ENCODE results near the gene DNAL4.

- TF ChIP-seq, protein P1, sequence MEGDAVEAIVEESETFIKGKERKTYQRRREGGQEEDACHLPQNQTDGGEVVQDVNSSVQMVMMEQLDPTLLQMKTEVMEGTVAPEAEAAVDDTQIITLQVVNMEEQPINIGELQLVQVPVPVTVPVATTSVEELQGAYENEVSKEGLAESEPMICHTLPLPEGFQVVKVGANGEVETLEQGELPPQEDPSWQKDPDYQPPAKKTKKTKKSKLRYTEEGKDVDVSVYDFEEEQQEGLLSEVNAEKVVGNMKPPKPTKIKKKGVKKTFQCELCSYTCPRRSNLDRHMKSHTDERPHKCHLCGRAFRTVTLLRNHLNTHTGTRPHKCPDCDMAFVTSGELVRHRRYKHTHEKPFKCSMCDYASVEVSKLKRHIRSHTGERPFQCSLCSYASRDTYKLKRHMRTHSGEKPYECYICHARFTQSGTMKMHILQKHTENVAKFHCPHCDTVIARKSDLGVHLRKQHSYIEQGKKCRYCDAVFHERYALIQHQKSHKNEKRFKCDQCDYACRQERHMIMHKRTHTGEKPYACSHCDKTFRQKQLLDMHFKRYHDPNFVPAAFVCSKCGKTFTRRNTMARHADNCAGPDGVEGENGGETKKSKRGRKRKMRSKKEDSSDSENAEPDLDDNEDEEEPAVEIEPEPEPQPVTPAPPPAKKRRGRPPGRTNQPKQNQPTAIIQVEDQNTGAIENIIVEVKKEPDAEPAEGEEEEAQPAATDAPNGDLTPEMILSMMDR (IDR thresholded peaks at IDR 0.05), result no peak
- TF ChIP-seq RAD21 (conservative IDR thresholded peaks at IDR 0.05 in 1 of 2, IDR thresholded peaks at IDR 0.05 in 1 of 2), result no peak
- TF ChIP-seq ZC3H11A (IDR thresholded peaks at IDR 0.05), result no peak
- TF ChIP-seq EP300 (IDR thresholded peaks at IDR 0.05), result no peak
- no peak for TF ChIP-seq GATA3 (IDR thresholded peaks at IDR 0.05; ENCODE audit: borderline replicate concordance)
- TF ChIP-seq RFX5 (IDR thresholded peaks at IDR 0.05), result no peak
- no peak for TF ChIP-seq POLR2A (IDR thresholded peaks at IDR 0.05; ENCODE audit: low read length)
- TF ChIP-seq NFE2L2 (conservative IDR thresholded peaks at IDR 0.05; ENCODE audit: low read length), result no peak
- TF ChIP-seq, protein P2, sequence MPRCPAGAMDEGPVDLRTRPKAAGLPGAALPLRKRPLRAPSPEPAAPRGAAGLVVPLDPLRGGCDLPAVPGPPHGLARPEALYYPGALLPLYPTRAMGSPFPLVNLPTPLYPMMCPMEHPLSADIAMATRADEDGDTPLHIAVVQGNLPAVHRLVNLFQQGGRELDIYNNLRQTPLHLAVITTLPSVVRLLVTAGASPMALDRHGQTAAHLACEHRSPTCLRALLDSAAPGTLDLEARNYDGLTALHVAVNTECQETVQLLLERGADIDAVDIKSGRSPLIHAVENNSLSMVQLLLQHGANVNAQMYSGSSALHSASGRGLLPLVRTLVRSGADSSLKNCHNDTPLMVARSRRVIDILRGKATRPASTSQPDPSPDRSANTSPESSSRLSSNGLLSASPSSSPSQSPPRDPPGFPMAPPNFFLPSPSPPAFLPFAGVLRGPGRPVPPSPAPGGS (IDR thresholded peaks at IDR 0.05), result no peak
- no peak for TF ChIP-seq USF2 (IDR thresholded peaks at IDR 0.05)
- TF ChIP-seq, protein P3, sequence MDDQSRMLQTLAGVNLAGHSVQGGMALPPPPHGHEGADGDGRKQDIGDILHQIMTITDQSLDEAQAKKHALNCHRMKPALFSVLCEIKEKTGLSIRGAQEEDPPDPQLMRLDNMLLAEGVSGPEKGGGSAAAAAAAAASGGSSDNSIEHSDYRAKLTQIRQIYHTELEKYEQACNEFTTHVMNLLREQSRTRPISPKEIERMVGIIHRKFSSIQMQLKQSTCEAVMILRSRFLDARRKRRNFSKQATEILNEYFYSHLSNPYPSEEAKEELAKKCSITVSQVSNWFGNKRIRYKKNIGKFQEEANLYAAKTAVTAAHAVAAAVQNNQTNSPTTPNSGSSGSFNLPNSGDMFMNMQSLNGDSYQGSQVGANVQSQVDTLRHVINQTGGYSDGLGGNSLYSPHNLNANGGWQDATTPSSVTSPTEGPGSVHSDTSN (IDR thresholded peaks at IDR 0.05), result peak; percentile 88
- no peak for TF ChIP-seq CEBPB (IDR thresholded peaks at IDR 0.05)
- TF ChIP-seq HMGXB4 (CRISPR knock-in tag; IDR thresholded peaks at IDR 0.05; ENCODE audit: borderline replicate concordance), result no peak
- TF ChIP-seq REST (IDR thresholded peaks at IDR 0.05), result no peak
Observed at GRCh38 chr22:38793721-38794466, at the start of gene DNAL4.
